Measurements from ENCODE around the gene AUTS2. TPM values are rescaled to one million over a fixed set of nuclear protein-coding genes. Genes with fewer than 3 reads are reported as not detected.

Gene AUTS2
- total RNA-seq, 2 experiments from 2014 or later: 15.2 to 16.3 TPM

DNA sequence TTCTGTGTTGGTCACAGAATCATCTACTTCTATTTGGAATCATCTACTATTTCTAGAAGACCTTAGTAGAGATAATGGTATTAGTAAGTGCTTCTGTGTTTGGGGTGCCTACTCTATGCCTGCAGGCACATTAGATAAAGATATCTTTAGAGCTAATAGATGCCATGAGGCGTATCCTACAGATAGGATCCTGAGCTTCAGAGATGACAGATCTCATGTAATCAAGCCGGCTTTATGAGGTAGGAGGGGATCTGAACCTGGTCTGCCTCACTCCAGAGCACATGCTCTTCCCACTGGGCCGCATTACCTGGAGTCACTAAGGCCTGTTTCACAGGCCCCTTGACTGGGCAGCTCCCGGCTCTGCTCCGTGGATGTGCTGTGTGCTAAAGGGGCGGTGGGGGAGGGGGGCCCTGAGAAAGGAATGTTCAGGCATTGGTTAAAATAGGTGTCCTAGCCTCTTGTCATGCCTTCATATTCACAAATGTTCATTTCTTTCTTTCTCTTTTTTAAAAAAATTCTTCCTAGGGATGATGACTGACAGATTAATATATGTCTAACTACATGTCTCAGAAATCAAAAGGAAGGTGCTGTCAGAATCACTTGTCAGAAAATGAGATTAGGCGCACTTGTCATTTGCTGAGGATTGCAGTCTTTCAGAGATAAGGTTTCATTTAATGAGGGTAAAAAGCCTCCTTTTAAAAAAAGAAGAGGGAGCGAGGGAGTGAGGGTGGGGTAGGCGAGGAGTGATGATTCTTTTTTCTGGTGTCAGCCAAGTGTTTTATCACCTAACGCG lies 1075.7 kb downstream of the AUTS2 start:
- ChIA-PET CTCF (no interaction called here), POLR2A (no interaction called here)
- no peak for DNase-seq
- Mint-ChIP-seq H3K4me1 (ENCODE audit: low read depth) (peaks cover 33% of the 10 kb centered on the region), H3K9me3 (ENCODE audit: insufficient read depth) (no peaks in the 10 kb centered on the region), H3K27ac (no peak overlapping the region), H3K36me3 (ENCODE audit: low read depth) (no peaks in the 10 kb centered on the region), H3K4me3 (no peak overlapping the region), H3K27me3 (ENCODE audit: low read depth) (peaks cover 6% of the 10 kb centered on the region)
- ATAC-seq: no peak

- no peaks in the 10 kb centered on the region for H3K36me3 Mint-ChIP-seq (ENCODE audit: low read depth)
- H3K9me3 Mint-ChIP-seq (ENCODE audit: insufficient read depth): no peaks in the 10 kb centered on the region
- ChIA-PET POLR2A (interaction anchor here (0.5 kb wide), 1 partner anchor 47 kb away, joined by 5 read pairs; no protein-coding TSS in a partner anchor), CTCF (no interaction called here)
- no peak for ATAC-seq
- H3K27me3 Mint-ChIP-seq (ENCODE audit: low read depth): peaks cover 6% of the 10 kb centered on the region
- peaks cover 35% of the 10 kb centered on the region for H3K4me1 Mint-ChIP-seq (ENCODE audit: low read depth)
- DNase-seq: no peak
- H3K4me3 Mint-ChIP-seq: no peak overlapping the region
- no peak overlapping the region for H3K27ac Mint-ChIP-seq
Observed at GRCh38 chr7:70674571-70675010, 1076.3 kb downstream of the AUTS2 start.

- no peak for ATAC-seq
- no peaks in the 10 kb centered on the region for H3K36me3 Mint-ChIP-seq (ENCODE audit: low read depth)
- H3K27me3 Mint-ChIP-seq (ENCODE audit: low read depth): peaks cover 3% of the 10 kb centered on the region
- peaks cover 41% of the 10 kb centered on the region for H3K4me1 Mint-ChIP-seq (ENCODE audit: low read depth)
- POLR2A ChIA-PET: no interaction called here
- CTCF ChIA-PET: no interaction called here
- no peak overlapping the region for H3K27ac Mint-ChIP-seq
- no peak for DNase-seq
- no peaks in the 10 kb centered on the region for H3K9me3 Mint-ChIP-seq (ENCODE audit: insufficient read depth)
- no peak overlapping the region for H3K4me3 Mint-ChIP-seq
Observed at GRCh38 chr7:70676243-70676642, 1078.0 kb downstream of the AUTS2 start.

DNA sequence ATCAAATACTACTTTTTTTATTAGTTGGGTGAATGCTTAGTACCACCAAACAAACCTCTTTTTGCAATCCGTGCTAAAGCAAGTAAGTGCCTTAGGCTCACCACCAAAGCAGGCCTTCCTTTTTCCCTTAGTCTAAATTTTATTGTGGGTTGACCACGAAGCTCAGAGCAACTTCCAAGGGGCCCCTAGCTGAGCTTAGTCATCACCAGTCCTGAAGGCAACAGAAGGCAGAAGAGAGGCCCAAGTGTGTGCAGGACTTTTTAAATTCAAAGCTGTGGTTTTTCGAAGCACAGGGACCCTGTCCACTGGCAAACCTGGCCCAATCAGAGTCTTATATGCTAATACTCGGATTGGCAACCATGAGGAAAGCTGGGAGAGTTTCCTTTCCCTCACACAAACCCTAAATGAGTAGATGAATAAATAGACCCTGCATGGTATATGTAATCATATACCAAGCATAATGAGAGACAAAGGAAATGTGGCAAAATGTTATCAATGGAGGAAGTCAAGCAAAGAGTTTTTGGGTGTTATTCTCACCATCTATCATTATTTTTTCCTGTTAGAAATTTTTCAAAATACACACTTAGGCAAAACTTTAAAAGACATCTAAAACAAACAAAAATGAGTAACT lies 1080.5 kb downstream of the AUTS2 start:
- H3K27ac Mint-ChIP-seq: peak overlapping the region; percentile 74
- ATAC-seq (peak; percentile 66), DNase-seq (peak; percentile 37)
- ChIA-PET CTCF (no interaction called here), POLR2A (interaction anchor here (1.1 kb wide), 1 partner anchor 31 kb away, joined by 3 read pairs; no protein-coding TSS in a partner anchor)
- no peaks in the 10 kb centered on the region for H3K9me3 Mint-ChIP-seq (ENCODE audit: insufficient read depth)
- H3K4me1 Mint-ChIP-seq (ENCODE audit: low read depth): peaks cover 60% of the 10 kb centered on the region
- peak overlapping the region; percentile 7 for H3K4me3 Mint-ChIP-seq
- no peaks in the 10 kb centered on the region for H3K36me3 Mint-ChIP-seq (ENCODE audit: low read depth)
- peaks cover 3% of the 10 kb centered on the region for H3K27me3 Mint-ChIP-seq (ENCODE audit: low read depth)

- Mint-ChIP-seq H3K9me3 (ENCODE audit: insufficient read depth) (no peaks in the 10 kb centered on the region), H3K4me1 (ENCODE audit: low read depth) (peaks cover 60% of the 10 kb centered on the region), H3K36me3 (ENCODE audit: low read depth) (no peaks in the 10 kb centered on the region), H3K27me3 (ENCODE audit: low read depth) (peaks cover 7% of the 10 kb centered on the region), H3K4me3 (peak overlapping the region; percentile 11), H3K27ac (peak overlapping the region; percentile 85)
- ChIA-PET CTCF (no interaction called here), POLR2A (interaction anchor here (1.2 kb wide), 1 partner anchor 20 kb away, joined by 3 read pairs; no protein-coding TSS in a partner anchor)
- ATAC-seq (peak; percentile 65), DNase-seq (no peak)
Observed at GRCh38 chr7:70679661-70680060, 1081.4 kb downstream of the AUTS2 start.

- Mint-ChIP-seq H3K9me3 (ENCODE audit: insufficient read depth) (no peaks in the 10 kb centered on the region), H3K4me1 (ENCODE audit: low read depth) (peaks cover 60% of the 10 kb centered on the region), H3K27me3 (ENCODE audit: low read depth) (peaks cover 8% of the 10 kb centered on the region), H3K4me3 (no peak overlapping the region), H3K27ac (no peak overlapping the region), H3K36me3 (ENCODE audit: low read depth) (no peaks in the 10 kb centered on the region)
- CTCF ChIA-PET: no interaction called here
- ATAC-seq: no peak
- DNase-seq: no peak
- POLR2A ChIA-PET: interaction anchor here (1.2 kb wide), 1 partner anchor 21 kb away, joined by 3 read pairs; no protein-coding TSS in a partner anchor
Observed at GRCh38 chr7:70680306-70680705, 1082.0 kb downstream of the AUTS2 start.

DNA sequence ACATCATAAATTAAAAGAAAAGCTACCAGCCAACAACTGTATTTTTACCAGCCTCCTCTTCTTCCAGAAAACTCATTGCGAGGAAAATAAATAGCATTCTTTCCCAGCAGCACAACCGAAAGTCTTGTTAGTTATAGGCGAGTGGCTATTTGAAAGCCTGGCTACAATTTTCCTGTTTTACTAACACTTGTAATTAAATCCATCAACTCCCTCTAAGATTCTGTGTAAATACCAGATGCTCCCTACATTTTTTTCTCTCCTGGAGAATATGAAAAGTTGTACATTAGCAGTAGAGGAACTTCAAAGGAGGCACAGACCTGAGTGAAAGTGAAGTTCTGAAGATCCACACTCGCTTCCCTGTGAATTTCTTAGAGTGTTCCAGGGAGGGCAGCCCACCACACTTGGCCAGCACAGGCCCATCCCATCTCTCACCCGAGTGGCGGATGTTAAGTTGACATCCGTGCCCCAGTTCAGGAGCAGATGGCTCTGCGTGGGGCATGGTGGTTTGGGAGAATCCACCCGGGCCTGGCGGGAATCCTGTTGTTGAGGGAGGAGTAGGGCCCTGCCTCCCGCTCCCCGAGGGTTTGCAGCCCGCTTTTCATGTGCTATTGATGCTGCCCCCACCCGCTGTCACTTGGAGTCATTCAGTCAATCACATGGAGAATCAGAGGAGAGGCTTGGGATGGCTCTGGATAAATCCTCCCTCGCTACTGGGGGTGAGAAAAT lies 1082.6 kb downstream of the AUTS2 start:
- ATAC-seq (no peak), DNase-seq (no peak)
- Mint-ChIP-seq H3K9me3 (ENCODE audit: insufficient read depth) (no peaks in the 10 kb centered on the region), H3K27ac (no peak overlapping the region), H3K27me3 (ENCODE audit: low read depth) (peaks cover 8% of the 10 kb centered on the region), H3K36me3 (ENCODE audit: low read depth) (no peaks in the 10 kb centered on the region), H3K4me1 (ENCODE audit: low read depth) (peaks cover 60% of the 10 kb centered on the region), H3K4me3 (no peak overlapping the region)
- ChIA-PET POLR2A (no interaction called here), CTCF (interaction anchor here (1.1 kb wide), 1 partner anchor 10 kb away, joined by 3 read pairs; no protein-coding TSS in a partner anchor)

DNA sequence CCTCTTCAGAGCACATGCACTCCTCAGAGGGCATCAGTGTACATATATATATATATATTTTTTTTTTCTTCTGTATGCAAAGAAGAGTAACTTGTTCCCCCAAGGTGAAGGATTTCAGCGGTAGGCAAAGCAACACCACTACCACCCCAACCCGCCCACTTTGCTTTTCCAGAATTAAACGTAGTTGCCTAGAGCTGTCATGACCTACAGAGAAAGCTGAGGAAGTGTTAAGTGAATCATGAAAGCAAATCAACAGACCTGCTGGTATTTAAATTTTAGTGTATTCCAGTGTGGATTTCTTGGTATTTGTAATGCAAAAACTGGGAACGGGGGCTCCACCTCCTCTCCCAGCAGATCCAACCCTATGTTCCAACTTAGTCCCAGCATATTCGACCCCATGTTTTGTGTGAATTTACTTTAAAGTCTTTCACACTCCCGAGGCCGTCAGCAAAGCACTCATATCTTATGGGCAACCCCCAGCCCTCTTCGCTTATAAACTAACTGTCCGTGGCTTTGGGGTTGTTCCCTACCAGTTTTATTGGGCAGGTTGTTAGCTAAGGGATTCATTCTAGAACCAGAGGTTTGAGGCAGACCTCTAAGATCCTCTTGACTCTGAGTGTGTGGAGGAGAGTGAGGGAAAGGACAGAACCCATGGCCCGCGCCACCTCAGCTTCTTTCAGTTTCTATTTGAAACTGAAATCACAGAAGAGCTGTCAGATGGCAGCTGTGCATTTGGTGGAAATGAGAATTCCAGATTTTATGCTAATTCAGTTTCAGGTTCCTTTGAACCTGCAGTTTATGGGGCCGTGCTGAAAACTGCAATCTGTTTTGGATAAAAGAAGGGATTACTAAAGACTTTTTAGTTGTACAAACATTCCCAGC lies 1083.4 kb downstream of the AUTS2 start:
- Mint-ChIP-seq H3K27ac (peak overlapping the region; percentile 71), H3K9me3 (ENCODE audit: insufficient read depth) (no peaks in the 10 kb centered on the region), H3K4me3 (peak overlapping the region; percentile 53), H3K36me3 (ENCODE audit: low read depth) (no peaks in the 10 kb centered on the region), H3K27me3 (ENCODE audit: low read depth) (peaks cover 8% of the 10 kb centered on the region), H3K4me1 (ENCODE audit: low read depth) (peaks cover 56% of the 10 kb centered on the region)
- ATAC-seq (peak; percentile 70), DNase-seq (peak; percentile 55)
- ChIA-PET POLR2A (no interaction called here), CTCF (interaction anchor here (1.1 kb wide), 1 partner anchor 9 kb away, joined by 3 read pairs; no protein-coding TSS in a partner anchor)

DNA sequence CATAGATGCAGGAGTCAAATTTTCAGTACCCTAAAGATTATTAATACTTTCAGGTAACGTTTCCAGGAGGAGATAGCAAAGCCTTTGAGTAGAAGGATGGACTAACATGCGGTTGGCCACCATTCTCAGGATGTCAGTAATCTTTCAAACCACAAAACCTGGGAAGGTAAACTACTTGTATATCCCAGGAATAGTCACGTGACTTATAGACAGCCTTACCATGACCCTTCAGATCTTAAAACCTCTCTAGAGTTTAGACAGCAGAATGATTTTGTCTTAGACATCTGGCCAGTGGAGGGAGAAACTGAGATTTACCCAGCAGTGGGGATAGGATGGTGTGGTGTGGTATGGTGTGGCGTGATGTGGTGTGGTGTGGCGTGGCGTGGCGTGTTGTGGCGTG lies 1085.9 kb downstream of the AUTS2 start:
- H3K4me3 Mint-ChIP-seq: no peak overlapping the region

GRCh38 chr7:70693321-70693685 lies 1095.0 kb downstream of the AUTS2 start:
- ChIA-PET CTCF (interaction anchor here (1.5 kb wide), 1 partner anchor 8 kb away, joined by 4 read pairs; no protein-coding TSS in a partner anchor), POLR2A (no interaction called here)
- Mint-ChIP-seq H3K9me3 (ENCODE audit: insufficient read depth) (no peaks in the 10 kb centered on the region), H3K27me3 (ENCODE audit: low read depth) (peaks cover 34% of the 10 kb centered on the region), H3K27ac (peak overlapping the region; percentile 10), H3K36me3 (ENCODE audit: low read depth) (no peaks in the 10 kb centered on the region), H3K4me3 (peak overlapping the region; percentile 69), H3K4me1 (ENCODE audit: low read depth) (peaks cover 35% of the 10 kb centered on the region)
- DNase-seq: no peak
- ATAC-seq: no peak

More for the DNA sequence above, 1085.9 kb downstream of the AUTS2 start:
- DNase-seq (no peak), ATAC-seq (no peak)
- H3K27me3 Mint-ChIP-seq (ENCODE audit: low read depth): peaks cover 8% of the 10 kb centered on the region
- ChIA-PET CTCF (no interaction called here), POLR2A (no interaction called here)
- H3K27ac Mint-ChIP-seq: no peak overlapping the region
- H3K36me3 Mint-ChIP-seq (ENCODE audit: low read depth): no peaks in the 10 kb centered on the region
- H3K9me3 Mint-ChIP-seq (ENCODE audit: insufficient read depth): no peaks in the 10 kb centered on the region
- H3K4me1 Mint-ChIP-seq (ENCODE audit: low read depth): peaks cover 38% of the 10 kb centered on the region

Measured in activated CD8-positive, alpha-beta T cell treated with anti-CD3 and anti-CD28 coated beads, Interleukin-2, amount 10 ng/mL, durations not matched to agents 7 days and 5 days (primary cell).